ENCODE data around the gene MCM9.

DNA sequence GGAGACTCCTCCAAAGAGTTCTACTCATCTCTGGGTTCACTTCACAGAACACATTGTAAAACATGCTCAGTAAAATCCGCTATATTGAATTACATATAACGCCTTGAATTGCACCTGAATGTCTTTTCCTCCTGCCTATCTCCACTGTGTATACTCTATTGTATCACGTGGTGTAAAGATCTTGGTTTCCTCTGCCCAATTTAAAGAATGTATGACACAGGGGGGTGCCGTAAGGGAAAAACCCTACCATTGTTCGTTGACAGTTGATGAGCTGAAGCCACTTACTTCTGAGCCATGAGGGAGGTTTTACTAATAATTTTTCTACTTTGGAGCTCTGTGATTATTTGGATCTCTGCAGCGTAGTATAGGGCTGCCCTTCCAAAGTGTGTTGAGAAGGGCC, 35.0 kb downstream of the MCM9 start:
- TF ChIP-seq CBFB (CRISPR knock-in tag; IDR thresholded peaks at IDR 0.05; ENCODE audit: low read depth), result no peak
- no peak for TF ChIP-seq TCF7 (CRISPR knock-in tag; IDR thresholded peaks at IDR 0.05; ENCODE audit: low read depth)
- no peak for TF ChIP-seq NR1H2 (CRISPR knock-in tag; IDR thresholded peaks at IDR 0.05)
- TF ChIP-seq, protein P1, sequence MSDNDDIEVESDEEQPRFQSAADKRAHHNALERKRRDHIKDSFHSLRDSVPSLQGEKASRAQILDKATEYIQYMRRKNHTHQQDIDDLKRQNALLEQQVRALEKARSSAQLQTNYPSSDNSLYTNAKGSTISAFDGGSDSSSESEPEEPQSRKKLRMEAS (CRISPR knock-in tag; IDR thresholded peaks at IDR 0.05), result no peak
- TF ChIP-seq, protein P2, sequence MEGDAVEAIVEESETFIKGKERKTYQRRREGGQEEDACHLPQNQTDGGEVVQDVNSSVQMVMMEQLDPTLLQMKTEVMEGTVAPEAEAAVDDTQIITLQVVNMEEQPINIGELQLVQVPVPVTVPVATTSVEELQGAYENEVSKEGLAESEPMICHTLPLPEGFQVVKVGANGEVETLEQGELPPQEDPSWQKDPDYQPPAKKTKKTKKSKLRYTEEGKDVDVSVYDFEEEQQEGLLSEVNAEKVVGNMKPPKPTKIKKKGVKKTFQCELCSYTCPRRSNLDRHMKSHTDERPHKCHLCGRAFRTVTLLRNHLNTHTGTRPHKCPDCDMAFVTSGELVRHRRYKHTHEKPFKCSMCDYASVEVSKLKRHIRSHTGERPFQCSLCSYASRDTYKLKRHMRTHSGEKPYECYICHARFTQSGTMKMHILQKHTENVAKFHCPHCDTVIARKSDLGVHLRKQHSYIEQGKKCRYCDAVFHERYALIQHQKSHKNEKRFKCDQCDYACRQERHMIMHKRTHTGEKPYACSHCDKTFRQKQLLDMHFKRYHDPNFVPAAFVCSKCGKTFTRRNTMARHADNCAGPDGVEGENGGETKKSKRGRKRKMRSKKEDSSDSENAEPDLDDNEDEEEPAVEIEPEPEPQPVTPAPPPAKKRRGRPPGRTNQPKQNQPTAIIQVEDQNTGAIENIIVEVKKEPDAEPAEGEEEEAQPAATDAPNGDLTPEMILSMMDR (IDR thresholded peaks at IDR 0.05), result no peak
- TF ChIP-seq FOXP1 (CRISPR knock-in tag; IDR thresholded peaks at IDR 0.05; ENCODE audit: borderline replicate concordance), result no peak
- no peak for TF ChIP-seq SMAD4 (CRISPR knock-in tag; IDR thresholded peaks at IDR 0.05)

Measured in WTC11 (cell line).